Chondrocyte (in vitro differentiated cells): ENCODE measurements around the gene NSD1. TPM values are rescaled to one million over a fixed set of nuclear protein-coding genes. Genes with fewer than 3 reads are reported as not detected.
A peak's percentile ranks its signal among the peaks of the same experiment; 100 is the strongest.

Source experiments
- DNase-seq: peaks from one replicate; pipeline ENCODE4 v3.0.0; 2021; ENCODE audit warnings: mixed read lengths, low spot score
- H3K27ac Mint-ChIP-seq: one replicate; pipeline ENCODE4 v1.8.0; 2021; ENCODE audit warnings: mild to moderate bottlenecking, moderate library complexity, mixed read lengths; ENCODE audit not compliant: unreplicated experiment
- H3K27me3 Mint-ChIP-seq: 2 replicates; pipeline ENCODE4 v1.8.0; 2021; ENCODE audit warnings: low read depth, mixed read lengths
- H3K36me3 Mint-ChIP-seq: 2 replicates; pipeline ENCODE4 v1.8.0; 2021; ENCODE audit warnings: low read depth, mixed read lengths
- H3K4me1 Mint-ChIP-seq: 2 replicates; pipeline ENCODE4 v1.8.0; 2021; ENCODE audit warnings: low read depth, mild to moderate bottlenecking, mixed read lengths
- H3K4me3 Mint-ChIP-seq: one replicate; pipeline ENCODE4 v1.8.0; 2021; ENCODE audit warnings: mild to moderate bottlenecking, moderate library complexity, mixed read lengths; ENCODE audit not compliant: unreplicated experiment
- H3K9me3 Mint-ChIP-seq: 2 replicates; pipeline ENCODE4 v1.8.0; 2021; ENCODE audit warnings: low read depth, mixed read lengths
- total RNA-seq: library from RNA; stranded (reverse); gene quantifications from 3 replicates; pipeline ENCODE4 v1.2.1, GENCODE V29; 2021
- TF ChIP-seq, protein P1 (sequence below): fragments of 200-600 bp; sonication (generic); IDR thresholded peaks from 2 replicates; pipeline ENCODE4 v1.5.0; 2021; ENCODE audit warnings: antibody characterized with exemption, mild to moderate bottlenecking, moderate library complexity

The NSD1 gene
- total RNA-seq, 1 donor from 2014 or later: 67.3 TPM

DNA sequence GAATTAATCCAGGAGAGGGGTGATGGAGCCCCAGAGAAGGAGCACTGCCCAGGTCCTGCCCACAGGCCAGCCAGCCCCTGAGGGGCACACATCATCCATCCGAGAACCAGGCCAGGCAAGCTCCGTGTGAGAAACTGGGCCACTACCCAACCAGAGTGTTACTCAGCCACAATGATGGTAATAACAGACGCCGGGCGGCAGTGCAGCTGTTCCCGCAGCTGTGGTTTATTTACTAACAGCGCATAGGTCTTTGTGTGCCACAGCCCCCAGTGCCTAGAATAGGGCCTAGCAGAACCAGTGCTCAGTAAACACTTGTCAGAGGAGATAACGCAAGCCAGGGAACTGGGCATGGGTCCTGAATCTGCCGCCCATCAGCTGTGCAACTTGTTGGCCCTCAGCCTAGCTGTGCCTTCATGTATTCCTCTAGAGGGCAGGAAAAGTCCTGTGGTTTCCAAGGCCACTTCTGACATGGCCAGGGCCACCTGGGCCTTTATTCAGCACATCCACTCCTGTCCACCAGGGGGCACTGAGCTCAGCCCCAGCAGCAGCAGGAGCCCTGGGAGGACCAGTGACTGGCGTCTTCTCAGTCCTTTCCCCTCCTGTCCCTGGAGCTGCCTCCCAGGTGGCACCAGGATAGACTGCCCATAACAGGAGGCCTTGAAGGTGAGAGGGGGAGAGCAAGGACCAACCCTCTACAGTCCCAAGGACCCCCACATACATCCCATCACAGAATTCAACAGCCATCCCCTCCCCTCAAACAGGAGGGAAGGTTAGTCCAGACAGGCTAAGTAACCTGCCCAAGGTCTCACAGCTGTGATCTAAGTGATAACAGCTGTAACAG is 176.0 kb downstream of the NSD1 start:
- DNase-seq: no peak
- H3K27ac Mint-ChIP-seq: peak overlapping the region; percentile 57
- no peaks in the 10 kb centered on the region for H3K9me3 Mint-ChIP-seq
- peaks cover 42% of the 10 kb centered on the region for H3K4me1 Mint-ChIP-seq
- peaks cover 7% of the 10 kb centered on the region for H3K36me3 Mint-ChIP-seq
- no peaks in the 10 kb centered on the region for H3K27me3 Mint-ChIP-seq
- TF ChIP-seq, protein P1, sequence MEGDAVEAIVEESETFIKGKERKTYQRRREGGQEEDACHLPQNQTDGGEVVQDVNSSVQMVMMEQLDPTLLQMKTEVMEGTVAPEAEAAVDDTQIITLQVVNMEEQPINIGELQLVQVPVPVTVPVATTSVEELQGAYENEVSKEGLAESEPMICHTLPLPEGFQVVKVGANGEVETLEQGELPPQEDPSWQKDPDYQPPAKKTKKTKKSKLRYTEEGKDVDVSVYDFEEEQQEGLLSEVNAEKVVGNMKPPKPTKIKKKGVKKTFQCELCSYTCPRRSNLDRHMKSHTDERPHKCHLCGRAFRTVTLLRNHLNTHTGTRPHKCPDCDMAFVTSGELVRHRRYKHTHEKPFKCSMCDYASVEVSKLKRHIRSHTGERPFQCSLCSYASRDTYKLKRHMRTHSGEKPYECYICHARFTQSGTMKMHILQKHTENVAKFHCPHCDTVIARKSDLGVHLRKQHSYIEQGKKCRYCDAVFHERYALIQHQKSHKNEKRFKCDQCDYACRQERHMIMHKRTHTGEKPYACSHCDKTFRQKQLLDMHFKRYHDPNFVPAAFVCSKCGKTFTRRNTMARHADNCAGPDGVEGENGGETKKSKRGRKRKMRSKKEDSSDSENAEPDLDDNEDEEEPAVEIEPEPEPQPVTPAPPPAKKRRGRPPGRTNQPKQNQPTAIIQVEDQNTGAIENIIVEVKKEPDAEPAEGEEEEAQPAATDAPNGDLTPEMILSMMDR: peak; percentile 87
- H3K4me3 Mint-ChIP-seq: peak overlapping the region; percentile 25

- Mint-ChIP-seq H3K27ac (no peak overlapping the region), H3K36me3 (peaks cover 5% of the 10 kb centered on the region), H3K4me1 (peaks cover 34% of the 10 kb centered on the region), H3K4me3 (peak overlapping the region; percentile 71), H3K9me3 (no peaks in the 10 kb centered on the region), H3K27me3 (no peaks in the 10 kb centered on the region)
- DNase-seq: peak; percentile 88
- TF ChIP-seq, protein P1: no peak
Measured at GRCh38 chr5:177310332-177310731, 176.8 kb downstream of the NSD1 start.

DNA sequence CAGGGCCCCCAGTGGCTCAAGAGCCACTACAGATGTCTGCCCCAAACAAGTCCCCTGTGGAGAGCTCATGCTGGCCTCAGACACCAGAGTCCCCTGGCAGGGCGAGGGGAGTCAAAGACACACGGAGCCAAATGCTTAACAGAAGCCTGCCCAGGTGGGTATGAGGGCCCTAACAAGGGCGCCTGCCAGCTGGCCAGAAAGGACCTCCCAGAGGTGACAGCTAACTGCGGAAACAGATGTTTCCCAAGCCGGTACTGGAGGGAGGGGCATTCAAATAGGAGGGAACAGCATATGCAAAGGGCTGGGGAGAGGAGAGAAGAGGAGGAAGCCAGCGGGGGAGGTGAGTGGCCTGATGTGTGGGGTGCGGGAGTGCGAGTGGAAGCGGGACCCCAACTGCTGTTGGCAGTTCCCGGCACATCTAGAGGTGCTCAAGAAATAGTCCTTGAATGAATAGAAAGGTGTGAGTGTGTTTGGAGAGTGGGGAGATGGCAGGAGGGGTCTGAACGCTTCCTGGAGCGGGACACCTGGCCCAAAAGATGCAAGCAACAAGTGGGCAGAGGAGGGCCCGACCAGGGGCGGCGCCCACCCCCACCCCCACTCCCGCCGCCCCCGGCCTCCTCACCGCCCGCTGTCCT is 177.3 kb downstream of the NSD1 start:
- TF ChIP-seq, protein P1: no peak
- DNase-seq: no peak
- no peaks in the 10 kb centered on the region for H3K9me3 Mint-ChIP-seq
- H3K36me3 Mint-ChIP-seq: peaks cover 2% of the 10 kb centered on the region
- peaks cover 29% of the 10 kb centered on the region for H3K4me1 Mint-ChIP-seq
- H3K27ac Mint-ChIP-seq: peak overlapping the region; percentile 73
- H3K4me3 Mint-ChIP-seq: peak overlapping the region; percentile 71
- no peaks in the 10 kb centered on the region for H3K27me3 Mint-ChIP-seq

DNA sequence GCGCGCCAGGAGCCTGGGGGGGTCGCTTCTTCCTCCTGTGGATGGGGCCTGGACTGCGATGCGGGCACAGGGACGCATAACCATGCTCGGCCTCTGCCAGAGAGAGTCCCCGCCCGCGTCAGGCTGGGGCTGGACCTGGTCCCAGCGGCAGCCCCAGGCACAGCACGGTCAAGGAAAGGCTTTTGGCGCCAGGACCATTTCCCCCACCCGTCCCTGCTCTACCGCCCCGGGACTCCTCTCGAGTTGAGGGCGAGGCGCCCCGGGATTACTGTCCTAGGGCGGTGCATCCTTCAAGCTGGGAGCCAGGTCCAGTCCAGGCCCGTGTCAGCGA is 177.8 kb downstream of the NSD1 start:
- TF ChIP-seq, protein P1: peak; percentile 11
- Mint-ChIP-seq H3K27me3 (no peaks in the 10 kb centered on the region), H3K36me3 (peaks cover 2% of the 10 kb centered on the region), H3K4me1 (peaks cover 26% of the 10 kb centered on the region), H3K9me3 (no peaks in the 10 kb centered on the region), H3K4me3 (peak overlapping the region; percentile 74), H3K27ac (no peak overlapping the region)
- peak; percentile 85 for DNase-seq

- no peaks in the 10 kb centered on the region for H3K36me3 Mint-ChIP-seq
- DNase-seq: peak; percentile 99
- peaks cover 23% of the 10 kb centered on the region for H3K4me1 Mint-ChIP-seq
- peak within 1 kb of the TSS; percentile 74 for H3K4me3 Mint-ChIP-seq
- no peaks in the 10 kb centered on the region for H3K27me3 Mint-ChIP-seq
- no peaks in the 10 kb centered on the region for H3K9me3 Mint-ChIP-seq
- H3K27ac Mint-ChIP-seq: peak within 1 kb of the TSS; percentile 73
- TF ChIP-seq, protein P1: no peak
Measured at GRCh38 chr5:177311723-177312648, 178.4 kb downstream of the NSD1 start, which contains the start of gene MXD3. MXD3 (minus strand) TSS chr5:177311898; CDS start chr5:177311830, 68 bp downstream.
